Measurements from ENCODE around the gene HOXD4.

Gene HOXD4

DNA sequence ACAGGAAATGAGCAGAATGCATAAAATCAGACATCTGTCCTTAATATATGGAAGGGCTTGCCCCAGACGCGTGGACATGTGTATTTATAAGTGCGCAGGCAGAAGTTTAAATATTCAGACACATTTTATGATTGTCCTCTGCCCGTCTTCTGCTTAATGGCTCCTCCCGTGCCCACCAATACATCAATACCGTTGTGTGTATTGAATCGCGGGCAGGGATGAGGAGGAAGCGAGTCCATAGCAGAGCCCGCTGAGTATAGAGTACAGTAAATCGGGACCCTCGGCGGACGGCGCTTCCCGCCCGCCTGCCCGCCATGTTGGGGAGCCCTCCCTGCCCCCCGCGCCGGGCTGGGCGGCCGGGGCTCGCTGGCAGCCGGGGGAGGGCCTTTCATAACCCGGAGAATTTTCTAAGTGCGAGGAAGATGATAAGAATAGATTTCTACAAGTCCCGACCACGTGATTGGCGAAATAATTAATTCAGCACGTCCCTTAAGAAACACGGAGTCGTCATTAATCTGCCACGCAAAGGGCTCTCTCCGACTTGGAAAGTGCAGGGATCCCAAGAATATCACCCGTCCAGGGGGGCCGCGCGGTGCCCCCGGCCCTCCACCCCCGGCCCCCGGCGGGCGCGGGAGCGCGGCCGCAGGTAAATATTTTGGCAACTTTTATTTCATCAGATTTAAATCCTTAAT, 5.6 kb downstream of the HOXD4 start, which contains the start of gene HOXD3:
Gene HOXD3 (plus strand): TSS at position 501 of the 692 bp plus-strand sequence. CDS start 11,808 bp downstream, outside the sequence.
- Histone ChIP-seq H3K36me3 (ENCODE audit: insufficient read depth, low read length) (no peaks in the 10 kb centered on the region), H3K27ac (ENCODE audit: low read depth, low read length) (no peak within 1 kb of the TSS), H3K9me3 (ENCODE audit: insufficient read depth, low read depth, low read length) (0 out of 2 replicates have a peak, but pooled peaks cover 4% of the 10 kb centered on the region), H3K27me3 (ENCODE audit: insufficient read depth, low read length) (peaks cover 100% of the 10 kb centered on the region), H3K4me1 (ENCODE audit: insufficient read depth, low read length) (peaks cover 7% of the 10 kb centered on the region; the same call in 1 of the 2 replicates), H3K4me3 (ENCODE audit: low read length) (no peak within 1 kb of the TSS), H3K9ac (ENCODE audit: low read depth, low read length) (no peak within 1 kb of the TSS)
- 4% methylated on average over 47 of the region's 48 CpGs for WGBS

DNA sequence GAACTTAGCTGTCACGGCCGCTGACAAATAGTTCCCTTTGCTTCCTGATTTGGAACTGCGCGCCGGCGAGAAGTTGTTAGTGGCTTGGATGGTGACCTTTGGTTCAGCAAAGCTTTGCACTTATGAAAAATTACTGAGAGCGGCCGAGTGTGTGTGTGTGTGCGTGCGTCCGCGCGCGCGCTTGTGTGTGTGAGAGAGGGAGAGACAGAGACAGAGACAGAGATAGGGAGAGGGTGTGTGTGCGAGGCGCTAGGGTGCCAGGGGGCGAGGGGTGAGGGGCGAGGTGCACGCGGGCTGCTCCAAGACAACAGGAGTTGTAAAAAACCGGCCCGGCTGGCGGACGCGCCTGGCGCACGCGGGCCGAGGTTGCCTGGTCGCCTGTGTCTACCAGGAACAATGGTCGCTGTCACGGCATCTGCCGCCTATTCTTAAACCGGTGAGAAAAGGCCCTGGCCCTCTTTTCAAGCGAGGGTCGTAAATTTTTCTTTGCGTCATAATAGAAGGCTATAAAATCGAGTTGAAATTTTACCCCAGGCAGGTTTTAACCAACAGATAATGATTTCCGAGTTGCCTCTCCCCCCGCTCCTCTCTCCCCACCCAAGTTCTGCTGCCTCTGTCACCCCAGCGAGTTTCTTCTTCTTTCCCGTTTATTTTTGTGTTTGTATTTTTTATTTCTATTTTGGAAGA, 6.3 kb downstream of the HOXD4 start:
- no peaks in the 10 kb centered on the region for H3K36me3 ChIP-seq (ENCODE audit: insufficient read depth, low read length)
- 0 out of 2 replicates have a peak, but pooled peaks cover under 1% of the 10 kb centered on the region for H3K9me3 ChIP-seq (ENCODE audit: insufficient read depth, low read depth, low read length)
- 2% methylated on average over 41 of the region's 43 CpGs for WGBS
- H3K4me3 ChIP-seq (ENCODE audit: low read length) = no peak overlapping the region
- peaks cover 100% of the 10 kb centered on the region for H3K27me3 ChIP-seq (ENCODE audit: insufficient read depth, low read length)
- peaks cover 7% of the 10 kb centered on the region; the same call in 1 of the 2 replicates for H3K4me1 ChIP-seq (ENCODE audit: insufficient read depth, low read length)
- H3K27ac ChIP-seq (ENCODE audit: low read depth, low read length) = no peak overlapping the region
- no peak overlapping the region for H3K9ac ChIP-seq (ENCODE audit: low read depth, low read length)

GRCh38 chr2:176158186-176158591, 6.8 kb downstream of the HOXD4 start:
- H3K27ac ChIP-seq (ENCODE audit: low read depth, low read length) = no peak overlapping the region
- WGBS = 1% methylated on average over 22 of the region's 22 CpGs
- no peaks in the 10 kb centered on the region for H3K9me3 ChIP-seq (ENCODE audit: insufficient read depth, low read depth, low read length)
- H3K36me3 ChIP-seq (ENCODE audit: insufficient read depth, low read length) = no peaks in the 10 kb centered on the region
- H3K4me1 ChIP-seq (ENCODE audit: insufficient read depth, low read length) = peaks cover 10% of the 10 kb centered on the region; the same call in 1 of the 2 replicates
- no peak overlapping the region for H3K4me3 ChIP-seq (ENCODE audit: low read length)
- peaks cover 100% of the 10 kb centered on the region for H3K27me3 ChIP-seq (ENCODE audit: insufficient read depth, low read length)
- no peak overlapping the region for H3K9ac ChIP-seq (ENCODE audit: low read depth, low read length)

DNA sequence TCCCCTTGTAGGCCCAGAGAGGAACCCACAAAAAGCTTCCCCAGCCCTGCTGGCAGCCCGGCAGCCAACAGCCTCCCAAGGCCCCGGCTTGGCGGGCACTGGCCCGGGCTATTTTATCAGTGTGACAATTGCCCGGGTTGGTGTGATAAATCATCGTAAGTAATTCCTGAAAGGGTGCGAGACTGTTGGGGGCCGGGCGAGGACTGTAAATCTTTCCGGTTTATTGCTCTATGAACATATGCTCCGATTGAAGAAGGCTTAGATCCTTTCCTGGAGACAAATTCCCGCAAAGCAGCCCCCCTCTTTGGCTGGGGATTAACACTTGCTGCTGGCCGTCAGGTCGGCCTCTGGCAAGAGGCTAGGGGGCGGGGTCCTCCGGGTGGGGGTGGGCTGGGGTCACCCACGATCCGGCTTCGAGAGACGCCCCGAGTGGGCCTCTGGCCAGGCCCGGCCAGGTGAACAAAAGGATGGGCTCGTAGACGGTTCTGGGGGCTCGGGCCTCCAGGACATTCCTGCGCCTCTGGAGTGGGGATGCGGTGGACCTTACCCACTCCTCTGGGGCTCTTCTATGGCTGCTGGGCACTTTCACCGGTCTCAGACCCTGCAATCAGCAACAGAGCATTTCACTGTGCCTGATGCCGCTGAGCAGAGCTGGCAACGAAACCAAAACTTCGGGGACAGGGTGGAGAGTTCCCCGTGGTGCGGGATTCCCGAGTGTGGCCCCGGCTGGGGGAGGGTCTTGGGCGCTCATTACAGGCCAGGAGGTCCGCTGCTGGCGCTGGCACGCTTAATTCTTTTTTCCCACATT, 7.7 kb downstream of the HOXD4 start:
- Histone ChIP-seq H3K36me3 (ENCODE audit: insufficient read depth, low read length) (no peaks in the 10 kb centered on the region), H3K4me1 (ENCODE audit: insufficient read depth, low read length) (peaks cover 12% of the 10 kb centered on the region; the same call in 1 of the 2 replicates), H3K27me3 (ENCODE audit: insufficient read depth, low read length) (peaks cover 100% of the 10 kb centered on the region), H3K4me3 (ENCODE audit: low read length) (no peak overlapping the region), H3K9ac (ENCODE audit: low read depth, low read length) (no peak overlapping the region), H3K9me3 (ENCODE audit: insufficient read depth, low read depth, low read length) (no peaks in the 10 kb centered on the region), H3K27ac (ENCODE audit: low read depth, low read length) (no peak overlapping the region)
- WGBS = 5% methylated on average over 37 of the region's 39 CpGs

- Histone ChIP-seq H3K9ac (ENCODE audit: low read depth, low read length) (no peak overlapping the region), H3K36me3 (ENCODE audit: insufficient read depth, low read length) (no peaks in the 10 kb centered on the region), H3K27ac (ENCODE audit: low read depth, low read length) (no peak overlapping the region), H3K9me3 (ENCODE audit: insufficient read depth, low read depth, low read length) (no peaks in the 10 kb centered on the region), H3K4me1 (ENCODE audit: insufficient read depth, low read length) (peaks cover 12% of the 10 kb centered on the region; the same call in 1 of the 2 replicates), H3K27me3 (ENCODE audit: insufficient read depth, low read length) (peaks cover 100% of the 10 kb centered on the region), H3K4me3 (ENCODE audit: low read length) (no peak overlapping the region)
- 2% methylated on average over 43 of the region's 44 CpGs for WGBS
Observed at GRCh38 chr2:176159663-176160250, 8.4 kb downstream of the HOXD4 start.

GRCh38 chr2:176160251-176160985, 9.1 kb downstream of the HOXD4 start:
- H3K4me1 ChIP-seq (ENCODE audit: insufficient read depth, low read length) = peaks cover 6% of the 10 kb centered on the region; the same call in 1 of the 2 replicates
- H3K9ac ChIP-seq (ENCODE audit: low read depth, low read length) = no peak overlapping the region
- H3K9me3 ChIP-seq (ENCODE audit: insufficient read depth, low read depth, low read length) = no peaks in the 10 kb centered on the region
- no peak overlapping the region for H3K27ac ChIP-seq (ENCODE audit: low read depth, low read length)
- 3% methylated on average over 50 of the region's 50 CpGs for WGBS
- H3K4me3 ChIP-seq (ENCODE audit: low read length) = no peak overlapping the region
- H3K27me3 ChIP-seq (ENCODE audit: insufficient read depth, low read length) = peaks cover 100% of the 10 kb centered on the region
- no peaks in the 10 kb centered on the region for H3K36me3 ChIP-seq (ENCODE audit: insufficient read depth, low read length)

DNA sequence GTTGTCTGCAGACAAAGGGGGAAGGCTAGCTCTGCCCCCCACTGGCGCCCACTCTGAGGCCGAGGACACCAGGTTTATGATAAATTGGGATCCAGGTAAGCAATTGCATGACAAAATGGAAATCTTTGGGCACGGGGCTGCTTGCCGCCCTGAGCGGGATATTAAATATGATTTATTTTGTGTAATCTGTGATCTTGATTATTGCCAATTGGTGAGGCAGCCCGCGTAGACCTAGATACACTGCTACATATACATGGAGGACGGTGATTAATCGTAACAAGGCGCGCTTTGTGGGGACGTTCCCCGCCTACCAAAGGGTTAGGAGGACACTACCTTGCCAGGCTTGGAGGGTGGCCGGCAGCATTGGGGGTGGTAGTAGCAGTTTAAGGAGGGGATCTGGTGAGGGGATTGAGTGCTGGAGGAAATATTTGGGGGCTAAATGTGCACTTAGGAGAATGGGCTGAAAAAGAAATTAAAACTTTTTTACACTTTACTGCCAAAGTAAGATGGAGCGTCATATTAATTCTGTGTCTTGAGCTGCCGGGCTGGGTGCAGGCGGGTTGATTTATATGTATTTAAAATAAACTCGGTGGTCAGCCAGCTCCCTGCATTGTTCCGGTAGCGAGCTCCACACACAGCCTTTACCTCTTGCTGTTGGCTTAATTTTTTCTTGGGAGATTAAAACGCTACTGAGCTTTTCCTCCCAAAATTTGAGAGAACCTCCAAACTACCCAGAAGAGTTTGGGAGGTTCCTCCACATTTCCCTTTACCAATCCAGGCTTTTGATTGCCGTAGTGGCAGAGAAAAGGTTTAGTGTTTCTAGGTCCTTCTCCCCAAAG, 9.9 kb downstream of the HOXD4 start:
- peaks cover 100% of the 10 kb centered on the region for H3K27me3 ChIP-seq (ENCODE audit: insufficient read depth, low read length)
- H3K9me3 ChIP-seq (ENCODE audit: insufficient read depth, low read depth, low read length) = no peaks in the 10 kb centered on the region
- WGBS = 12% methylated on average over 22 of the region's 22 CpGs
- H3K4me3 ChIP-seq (ENCODE audit: low read length) = no peak overlapping the region
- H3K4me1 ChIP-seq (ENCODE audit: insufficient read depth, low read length) = peaks cover 5% of the 10 kb centered on the region; the same call in 1 of the 2 replicates
- no peak overlapping the region for H3K9ac ChIP-seq (ENCODE audit: low read depth, low read length)
- H3K27ac ChIP-seq (ENCODE audit: low read depth, low read length) = no peak overlapping the region
- H3K36me3 ChIP-seq (ENCODE audit: insufficient read depth, low read length) = no peaks in the 10 kb centered on the region

DNA sequence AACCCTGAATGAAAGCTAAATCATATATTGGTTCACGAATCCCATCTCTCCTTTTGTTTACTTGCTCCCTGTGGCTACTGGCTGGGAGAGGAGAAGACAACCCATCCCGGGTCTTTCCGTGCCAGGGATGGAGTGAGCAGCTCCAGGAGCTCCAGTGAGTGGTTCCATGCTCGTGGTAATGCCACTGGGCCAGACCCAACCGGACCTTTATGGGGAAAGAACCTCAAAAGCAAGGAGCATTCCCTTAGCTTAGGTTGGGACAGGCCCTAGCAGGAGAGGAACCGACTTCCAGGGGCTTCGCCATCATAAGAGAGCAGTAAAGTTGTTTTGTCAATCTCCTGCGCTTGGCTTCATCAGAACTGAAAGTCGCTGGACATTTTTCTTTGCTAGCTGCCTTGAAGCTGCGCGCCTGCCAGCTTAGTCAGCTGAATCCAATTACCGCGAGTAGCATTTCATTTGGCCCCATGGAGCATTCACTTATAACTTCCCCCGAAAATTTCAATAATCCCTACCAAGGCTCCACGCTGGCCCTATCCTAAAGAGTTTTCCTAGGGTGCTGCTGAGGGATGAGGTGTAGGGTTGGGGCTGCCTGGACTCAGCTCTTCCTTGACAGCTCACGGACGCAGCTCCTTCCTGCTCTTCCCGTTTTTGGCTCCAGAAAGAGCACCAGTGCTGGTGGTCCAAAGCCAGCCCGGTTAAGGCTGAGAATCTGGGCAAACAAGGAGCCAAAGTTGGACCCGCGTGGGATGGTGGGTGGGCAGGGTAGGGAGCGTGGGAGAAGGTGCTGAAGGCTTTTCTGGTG, 10.7 kb downstream of the HOXD4 start:
- Histone ChIP-seq H3K27me3 (ENCODE audit: insufficient read depth, low read length) (peaks cover 100% of the 10 kb centered on the region), H3K4me1 (ENCODE audit: insufficient read depth, low read length) (peaks cover 5% of the 10 kb centered on the region; the same call in 1 of the 2 replicates), H3K9me3 (ENCODE audit: insufficient read depth, low read depth, low read length) (no peaks in the 10 kb centered on the region), H3K9ac (ENCODE audit: low read depth, low read length) (no peak overlapping the region), H3K4me3 (ENCODE audit: low read length) (no peak overlapping the region), H3K27ac (ENCODE audit: low read depth, low read length) (no peak overlapping the region), H3K36me3 (ENCODE audit: insufficient read depth, low read length) (no peaks in the 10 kb centered on the region)
- WGBS = 6% methylated on average over 22 of the region's 22 CpGs

DNA sequence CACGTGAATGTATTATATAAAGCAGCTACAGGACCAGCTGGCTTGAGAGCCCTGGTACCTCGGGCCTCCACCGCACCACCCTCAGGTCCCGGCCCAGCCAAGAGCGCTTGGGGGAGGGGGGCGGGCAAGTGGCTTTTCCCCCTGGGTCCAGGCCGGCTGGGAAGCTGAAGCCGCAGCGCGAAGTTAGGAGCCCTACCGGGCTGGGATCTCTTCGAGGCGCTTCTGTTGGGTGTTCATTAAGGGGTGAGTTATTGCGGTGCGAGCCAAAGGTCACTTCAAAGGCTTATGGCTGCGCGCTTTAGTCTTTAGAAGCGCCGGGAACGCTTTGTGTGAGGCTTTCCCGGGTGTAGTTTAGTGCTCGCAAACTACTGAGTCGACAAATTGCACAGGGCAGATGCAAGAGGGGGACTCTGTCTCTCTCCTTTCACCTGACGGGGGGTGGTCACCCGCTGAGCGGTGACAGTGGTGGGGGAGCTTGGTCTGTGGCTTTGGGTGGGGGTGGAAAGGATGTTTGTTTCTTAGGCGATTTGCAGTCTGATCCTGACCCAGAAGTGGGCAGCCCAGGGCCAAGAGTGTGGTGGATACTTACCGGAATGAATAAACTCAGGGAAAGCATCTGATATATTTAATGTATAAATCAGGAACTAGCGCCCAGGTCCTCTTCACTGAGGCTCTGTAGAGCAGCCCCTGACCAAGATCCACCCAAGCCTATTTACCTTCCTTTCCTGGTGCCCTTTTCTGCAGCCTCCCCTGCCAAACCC, 11.7 kb downstream of the HOXD4 start:
- Histone ChIP-seq H3K27me3 (ENCODE audit: insufficient read depth, low read length) (peaks cover 100% of the 10 kb centered on the region), H3K36me3 (ENCODE audit: insufficient read depth, low read length) (no peaks in the 10 kb centered on the region), H3K9ac (ENCODE audit: low read depth, low read length) (no peak overlapping the region), H3K27ac (ENCODE audit: low read depth, low read length) (no peak overlapping the region), H3K4me1 (ENCODE audit: insufficient read depth, low read length) (peaks cover 5% of the 10 kb centered on the region; the same call in 1 of the 2 replicates), H3K9me3 (ENCODE audit: insufficient read depth, low read depth, low read length) (no peaks in the 10 kb centered on the region), H3K4me3 (ENCODE audit: low read length) (no peak overlapping the region)
- 4% methylated on average over 29 of the region's 29 CpGs for WGBS

All from HUES64 (cell line).